Fibroblast of skin of right biceps (primary cell): Measurements from ENCODE around the gene TMPRSS15.
A peak's percentile ranks its signal among the peaks of the same experiment; 100 is the strongest.

Experiments used
- DNase-seq: peaks from one replicate; pipeline ENCODE4 v3.0.0-alpha.2; 2013

The TMPRSS15 gene

DNA sequence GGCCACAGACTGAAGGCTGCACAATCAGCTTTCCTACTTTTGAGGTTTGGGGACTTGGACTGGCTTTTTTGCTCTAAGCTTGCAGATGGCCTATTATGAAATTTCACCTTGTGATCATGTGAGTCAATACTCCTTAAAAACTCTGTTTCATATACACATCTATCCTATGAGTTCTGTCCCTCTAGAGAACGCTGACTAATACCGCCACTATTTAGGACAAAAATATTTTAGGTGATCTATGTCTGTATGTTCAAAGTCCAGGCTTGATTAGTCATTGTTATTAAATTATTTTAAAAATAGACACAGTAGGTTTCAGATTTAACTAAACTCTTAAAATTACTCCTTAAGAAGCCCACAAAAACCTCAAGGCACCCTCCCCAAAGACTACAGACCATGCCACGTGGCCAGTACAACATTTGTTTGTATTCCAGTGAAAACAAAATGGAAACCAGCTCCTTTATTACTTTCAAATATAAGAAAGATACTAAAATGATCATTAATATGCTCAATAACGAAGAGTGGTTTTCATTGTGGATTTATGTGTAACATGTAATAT is 63.1 kb downstream of the TMPRSS15 start:
- peak; percentile 81 for DNase-seq

DNA sequence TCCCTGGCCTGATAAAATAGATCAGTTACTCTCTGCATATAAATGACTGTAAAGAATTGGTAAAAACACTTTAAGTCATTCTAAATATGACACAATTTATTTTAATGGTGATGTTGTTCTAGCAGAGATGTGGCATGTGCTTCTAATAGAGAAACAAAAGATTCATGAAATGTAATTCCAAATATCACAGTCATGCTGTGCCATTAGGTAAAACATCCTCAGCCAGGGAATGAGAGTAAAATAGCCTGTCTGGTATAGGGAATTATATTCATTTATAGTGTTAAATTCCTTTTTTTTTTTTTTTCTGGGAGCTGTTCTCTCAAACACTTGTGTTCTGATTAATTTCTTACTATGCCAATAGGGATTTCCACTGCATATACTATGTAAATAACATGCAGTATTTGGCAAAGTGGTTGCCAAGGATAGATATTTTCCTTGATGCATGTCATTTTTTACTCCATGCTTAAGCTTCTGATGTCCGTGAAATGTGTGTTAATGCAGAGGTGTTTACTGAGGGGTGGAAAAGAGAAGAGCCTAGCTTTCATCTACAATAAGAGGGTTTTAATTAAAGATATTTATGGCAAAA is 67.8 kb downstream of the TMPRSS15 start:
- DNase-seq = no peak

DNA sequence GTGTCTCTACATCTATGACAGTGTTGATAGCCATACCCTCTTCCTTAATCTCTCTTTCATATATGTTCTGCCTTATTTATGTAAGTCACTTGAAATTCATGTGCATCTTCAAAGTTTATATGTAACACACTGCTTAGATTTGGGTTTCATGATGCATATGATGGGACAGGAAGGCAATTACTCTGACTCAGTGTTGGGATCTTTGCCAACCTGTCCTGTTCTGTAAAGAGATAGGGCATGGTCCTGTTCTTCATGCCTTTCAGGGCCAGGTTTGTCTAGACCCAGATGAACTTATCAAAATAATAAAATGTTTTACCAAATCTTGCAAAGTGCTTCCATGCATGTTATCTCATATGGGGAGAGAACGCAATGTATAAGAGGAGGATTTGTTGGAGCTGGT is 69.5 kb downstream of the TMPRSS15 start:
- peak; percentile 55 for DNase-seq

DNA sequence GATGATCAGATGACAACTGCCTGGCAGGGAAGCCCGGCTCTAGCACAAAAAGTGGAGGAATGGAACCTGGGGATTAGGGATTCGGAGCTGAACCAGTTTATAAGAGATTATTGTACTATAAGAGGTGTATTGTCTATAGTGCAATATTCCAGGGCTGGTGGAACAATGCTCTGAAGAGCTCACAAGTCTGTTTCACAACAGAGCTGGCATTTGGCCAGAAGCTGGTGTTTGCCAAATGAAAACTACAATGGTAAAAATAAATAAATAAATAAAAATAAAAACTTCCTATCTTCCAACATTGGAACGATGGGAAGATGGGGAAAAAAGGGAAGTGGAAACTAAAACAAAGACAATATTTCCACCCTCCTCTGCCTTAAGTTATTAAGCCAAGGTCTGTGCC is 85.4 kb downstream of the TMPRSS15 start:
- no peak for DNase-seq

DNA sequence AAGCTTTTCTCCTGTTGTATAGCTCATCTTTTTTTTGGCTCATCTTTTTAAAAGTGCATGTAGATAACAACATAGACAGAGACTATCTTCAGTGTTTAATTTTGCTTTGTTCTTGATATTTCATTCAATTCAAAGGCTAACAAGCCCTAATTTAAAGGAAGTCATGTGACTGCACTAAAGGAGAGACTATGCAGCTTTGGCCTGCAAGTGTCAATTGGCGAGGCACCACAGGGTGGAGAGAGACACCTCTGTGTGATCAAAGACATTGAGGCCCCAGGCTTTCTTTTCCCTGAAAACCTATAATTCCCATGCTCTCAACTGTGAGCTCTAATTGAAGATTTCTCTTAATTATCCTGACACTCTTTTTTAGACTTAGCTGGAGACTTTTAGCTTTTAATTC is 105.4 kb downstream of the TMPRSS15 start:
- no peak for DNase-seq

DNA sequence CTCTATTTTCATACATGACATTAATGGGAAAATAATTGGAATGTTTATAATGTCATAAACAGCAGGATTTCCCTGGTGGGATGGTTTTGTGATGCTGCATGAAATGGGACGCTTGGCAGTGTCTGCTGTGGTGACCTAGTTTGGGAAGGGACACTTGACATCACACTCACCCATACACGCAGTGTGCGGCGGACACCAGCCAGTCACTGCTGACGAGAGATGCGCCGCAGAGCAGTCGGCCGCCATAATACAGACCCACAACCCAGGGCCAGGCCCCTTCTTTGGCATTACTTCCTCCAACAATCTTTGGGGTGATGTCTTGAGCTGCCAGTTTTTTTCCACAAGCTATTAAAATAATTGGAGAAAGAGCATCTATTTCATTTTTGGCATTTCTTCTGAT is 109.5 kb downstream of the TMPRSS15 start:
- no peak for DNase-seq

DNA sequence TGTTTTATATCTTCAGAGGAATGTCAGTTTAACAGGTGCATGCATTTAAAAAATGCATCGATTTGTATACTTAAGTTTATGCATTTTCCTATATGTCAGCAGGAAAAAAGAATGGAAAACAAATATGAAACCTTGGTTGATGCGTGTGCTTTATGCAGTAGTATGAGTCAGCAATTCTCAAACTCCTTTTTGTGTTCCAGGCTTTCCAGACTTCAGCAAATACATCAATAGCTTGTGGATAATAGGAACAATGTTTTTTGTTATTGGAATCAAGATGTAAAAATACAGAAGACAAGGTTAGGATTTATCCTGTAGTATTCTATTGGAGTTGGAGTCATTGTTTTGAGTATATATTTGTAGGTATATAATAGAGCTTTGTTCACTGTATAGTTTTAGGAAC is 113.7 kb downstream of the TMPRSS15 start:
- DNase-seq = no peak

DNA sequence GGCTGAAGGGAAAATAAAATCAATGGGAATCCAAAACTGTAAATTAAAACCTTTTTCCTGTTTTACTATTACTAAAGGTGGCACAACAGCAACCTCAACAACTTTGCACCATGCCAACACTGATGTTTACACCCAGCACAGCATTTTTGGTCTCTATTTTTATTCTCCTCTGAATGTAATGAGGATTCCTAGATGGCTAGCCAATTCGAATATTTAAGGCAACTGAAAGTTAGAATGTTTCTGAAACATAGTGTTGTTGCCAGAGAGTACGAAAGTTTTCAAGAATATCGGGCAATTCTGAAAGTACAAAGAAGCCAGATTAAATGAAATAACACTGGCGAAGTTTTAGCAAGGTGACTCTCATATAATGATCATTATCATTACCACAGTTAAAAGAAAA is 118.2 kb downstream of the TMPRSS15 start:
- DNase-seq = no peak

DNA sequence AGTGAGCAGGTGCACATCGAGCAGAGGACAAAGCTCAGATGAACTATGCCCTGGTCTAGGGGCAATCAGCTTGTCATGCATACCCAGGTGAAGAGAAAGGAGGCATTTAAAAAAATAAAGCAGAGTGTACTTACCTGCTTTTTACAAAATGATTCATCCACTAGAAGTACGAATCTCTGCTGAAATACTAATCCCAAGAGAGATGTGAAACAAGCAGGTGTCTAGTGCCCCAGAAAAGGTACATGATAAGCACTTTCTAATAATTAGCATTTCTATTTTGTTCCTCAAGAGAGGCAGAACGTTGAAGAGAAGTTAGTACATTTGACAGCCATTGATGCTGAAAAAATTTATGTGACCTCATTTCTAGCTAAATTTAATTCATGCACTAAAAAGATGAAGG is 127.8 kb downstream of the TMPRSS15 start:
- DNase-seq = no peak

DNA sequence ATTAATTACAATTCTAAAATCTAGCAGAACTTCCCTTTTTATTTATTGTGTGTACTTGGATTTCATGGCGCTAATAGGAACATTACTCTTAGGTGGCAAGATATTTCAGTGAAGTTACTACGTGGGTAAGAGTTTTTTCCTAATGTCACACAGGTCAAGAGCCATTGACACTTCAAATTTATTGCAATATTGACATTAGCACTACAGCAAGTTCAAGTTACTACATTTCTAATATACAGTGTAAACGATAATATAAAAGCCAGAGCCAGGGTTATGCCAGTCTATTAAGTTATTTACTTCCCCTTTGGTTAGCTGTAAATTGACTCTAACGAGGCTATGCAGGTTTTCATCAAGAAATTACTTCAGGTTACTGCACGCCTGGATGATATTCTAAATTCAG is 129.2 kb downstream of the TMPRSS15 start:
- no peak for DNase-seq

DNA sequence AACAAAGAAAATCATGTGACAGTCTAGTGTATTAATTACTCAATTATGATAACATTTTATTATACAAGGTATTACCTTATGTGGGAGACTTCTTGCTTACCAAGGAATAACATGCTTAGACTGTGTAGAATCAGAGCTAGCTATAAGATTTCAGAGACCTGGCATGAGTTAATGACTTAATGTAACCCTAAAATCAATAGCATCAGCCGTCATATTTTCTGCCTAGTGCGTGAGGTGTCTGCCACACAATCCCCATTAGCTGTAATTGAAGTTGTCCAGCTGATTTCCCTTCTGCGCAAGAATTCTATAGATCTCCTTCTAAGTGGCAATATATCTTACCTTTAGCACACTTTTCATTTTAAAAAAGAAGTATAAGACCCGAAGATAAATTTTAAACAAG is 130.2 kb downstream of the TMPRSS15 start:
- no peak for DNase-seq

DNA sequence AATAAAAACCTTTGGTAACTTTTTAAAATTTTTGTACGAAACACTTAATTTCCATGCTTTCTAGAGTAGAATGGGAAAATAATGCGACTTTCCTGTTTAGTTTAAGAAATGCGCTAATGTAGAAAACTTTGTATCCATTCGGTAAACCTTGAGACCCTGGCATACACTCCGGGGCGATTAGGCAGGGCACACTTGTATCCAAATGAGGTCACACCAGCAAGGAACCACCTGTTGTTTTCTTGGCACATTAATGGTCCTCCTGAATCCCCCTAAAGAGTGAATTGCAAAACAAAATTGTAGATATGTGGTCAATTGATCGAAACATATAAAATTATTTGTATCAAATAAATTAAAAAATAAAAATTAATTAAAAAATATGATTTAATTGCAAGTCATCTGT is 133.7 kb downstream of the TMPRSS15 start:
- no peak for DNase-seq

DNA sequence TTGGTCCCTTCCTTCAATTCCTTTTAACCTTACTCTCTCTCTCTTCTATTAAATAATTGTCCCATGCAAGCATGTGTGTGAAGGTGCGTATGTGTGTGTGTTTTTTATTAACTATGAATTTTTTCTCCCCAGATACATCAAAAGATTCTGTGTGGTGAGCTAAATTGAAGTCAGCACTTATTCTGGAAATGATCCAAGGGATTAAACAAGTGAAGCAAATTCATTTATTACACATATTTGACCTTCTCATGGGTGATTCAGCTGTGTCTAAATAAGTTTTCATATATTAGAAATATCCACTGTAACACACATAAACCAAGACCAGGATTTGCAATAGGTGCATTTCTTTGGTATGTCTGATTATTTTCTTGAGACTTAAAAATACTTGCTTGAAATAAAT is 134.7 kb downstream of the TMPRSS15 start:
- no peak for DNase-seq

DNA sequence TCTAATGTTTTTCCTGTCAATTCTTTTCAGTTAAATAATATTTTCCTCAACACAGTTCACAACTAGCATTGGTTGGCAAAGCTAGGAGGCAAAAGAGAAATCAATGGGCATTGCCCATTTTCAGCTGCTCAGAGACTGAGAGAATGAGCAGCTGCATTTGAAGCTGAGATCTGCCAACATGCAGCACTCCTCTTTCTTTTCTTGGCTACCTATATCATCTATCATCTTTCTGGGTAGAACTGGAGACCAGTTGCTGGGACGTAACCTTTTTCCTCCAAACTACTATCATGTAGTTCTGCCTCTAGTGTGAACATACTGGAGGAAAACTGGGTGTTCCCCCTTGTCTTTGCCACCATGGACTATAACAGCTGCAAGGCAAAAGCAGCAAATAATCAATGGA is 136.1 kb downstream of the TMPRSS15 start:
- no peak for DNase-seq

DNA sequence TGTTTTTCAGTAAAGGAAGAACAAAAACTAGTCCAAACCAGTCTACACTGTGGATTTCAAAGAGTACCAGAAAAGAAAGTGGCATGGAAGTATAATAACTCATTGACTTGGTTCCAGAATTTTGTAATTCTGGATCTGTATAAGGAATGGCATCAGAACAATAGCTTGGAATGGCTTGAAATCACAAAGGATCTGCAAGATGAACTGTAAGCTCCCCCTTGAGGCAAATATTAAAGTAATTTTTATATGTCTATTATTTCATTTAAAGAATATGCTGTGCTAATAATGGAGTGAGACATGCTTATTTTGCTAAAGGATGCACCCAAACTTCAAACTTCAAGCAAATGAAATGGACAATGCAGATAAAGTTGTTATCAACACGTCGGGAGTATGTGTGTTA is 137.6 kb downstream of the TMPRSS15 start:
- DNase-seq = no peak

DNA sequence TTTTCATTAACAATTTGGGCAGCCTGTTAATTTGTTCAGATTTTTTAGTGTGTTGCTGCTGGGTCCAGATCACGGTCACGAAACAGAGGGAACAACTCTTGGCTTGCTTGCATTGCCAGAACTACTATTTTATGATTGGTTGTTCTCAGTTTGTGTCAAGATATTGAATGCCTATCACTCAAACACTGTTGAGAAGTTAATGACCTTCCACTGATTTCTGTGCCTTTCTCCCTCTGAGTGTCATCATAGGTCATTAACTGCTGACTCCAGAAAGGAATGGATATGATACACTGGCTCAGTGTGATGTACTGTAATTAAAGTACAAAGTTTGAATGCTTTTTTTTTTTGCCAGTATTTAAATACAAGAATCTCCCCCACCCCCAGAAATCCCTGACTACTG is 149.8 kb downstream of the TMPRSS15 start:
- DNase-seq = peak; percentile 12

DNA sequence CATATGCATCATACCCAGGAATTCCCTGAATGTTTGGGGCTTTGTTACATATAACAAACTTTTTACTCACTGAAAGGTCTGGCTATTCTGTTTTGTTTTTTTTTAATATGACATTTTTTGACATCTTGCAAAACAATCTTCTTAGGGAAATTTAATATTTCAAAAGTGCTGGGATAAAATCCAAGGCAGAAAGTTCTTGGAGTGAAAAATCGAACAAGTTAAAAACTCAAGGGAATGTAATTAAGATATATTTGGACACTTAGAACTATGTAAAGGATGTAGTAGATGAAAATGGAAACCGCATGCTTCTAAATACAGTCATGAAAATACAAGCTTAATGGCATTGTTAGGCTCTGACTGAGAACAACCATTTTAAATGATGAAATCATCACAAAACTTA is 150.4 kb downstream of the TMPRSS15 start:
- DNase-seq = peak; percentile 68

DNA sequence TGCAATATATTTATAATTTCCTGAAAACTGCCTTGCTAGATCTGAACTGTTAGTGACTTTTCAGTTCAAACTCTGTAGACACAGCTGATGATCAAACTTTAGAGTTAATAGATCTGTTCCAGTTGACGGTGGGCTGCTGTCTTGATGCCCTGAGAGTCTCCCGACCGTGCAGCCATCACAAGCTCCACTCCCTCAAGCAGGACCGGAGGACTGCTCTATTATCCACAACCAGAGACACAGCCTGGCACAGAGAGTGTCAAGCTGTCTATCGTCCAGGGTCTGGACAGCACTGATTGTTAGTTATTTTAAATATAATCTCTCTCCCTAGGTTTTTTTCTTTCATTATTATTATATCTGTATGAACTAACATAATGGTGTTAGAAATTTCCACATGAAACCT is 150.9 kb downstream of the TMPRSS15 start:
- DNase-seq = peak; percentile 0

DNA sequence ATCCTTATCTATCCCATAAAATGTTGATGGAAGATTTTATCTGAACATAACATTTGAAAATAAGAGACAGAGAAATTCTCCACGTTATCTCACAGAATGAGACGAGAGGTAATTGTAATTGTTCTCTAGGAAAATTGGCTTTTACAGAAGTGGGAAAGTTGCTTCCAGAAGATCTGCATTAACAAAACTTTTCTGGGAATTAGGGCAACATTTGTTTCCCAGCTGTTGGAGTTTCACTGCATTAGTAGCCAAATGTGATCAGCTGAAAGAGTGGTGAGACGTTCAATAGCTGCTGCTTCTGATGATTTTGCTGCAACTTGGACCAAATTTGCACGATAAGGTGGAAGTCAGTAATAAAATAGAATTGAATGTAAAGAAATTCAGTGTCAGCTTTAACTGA is 151.3 kb downstream of the TMPRSS15 start:
- DNase-seq = peak; percentile 1

DNA sequence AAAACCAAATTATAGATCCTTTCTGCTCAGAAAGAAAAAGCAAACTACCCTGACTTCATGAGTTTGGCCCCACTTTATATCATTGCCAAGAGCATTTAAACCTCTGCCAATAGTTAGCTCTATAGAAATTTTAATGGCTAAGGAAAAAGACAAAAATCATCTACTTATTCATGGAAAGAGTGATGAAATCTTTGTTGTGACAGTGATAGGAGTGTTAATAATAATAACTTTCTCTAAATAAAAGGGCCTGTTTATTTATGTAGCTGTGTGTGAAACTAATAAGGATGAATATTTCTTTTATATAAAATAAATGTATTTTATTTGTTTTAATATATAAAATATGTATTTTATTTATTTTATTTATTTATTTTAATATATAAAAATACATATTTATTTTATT is 152.5 kb downstream of the TMPRSS15 start:
- DNase-seq = no peak

DNA sequence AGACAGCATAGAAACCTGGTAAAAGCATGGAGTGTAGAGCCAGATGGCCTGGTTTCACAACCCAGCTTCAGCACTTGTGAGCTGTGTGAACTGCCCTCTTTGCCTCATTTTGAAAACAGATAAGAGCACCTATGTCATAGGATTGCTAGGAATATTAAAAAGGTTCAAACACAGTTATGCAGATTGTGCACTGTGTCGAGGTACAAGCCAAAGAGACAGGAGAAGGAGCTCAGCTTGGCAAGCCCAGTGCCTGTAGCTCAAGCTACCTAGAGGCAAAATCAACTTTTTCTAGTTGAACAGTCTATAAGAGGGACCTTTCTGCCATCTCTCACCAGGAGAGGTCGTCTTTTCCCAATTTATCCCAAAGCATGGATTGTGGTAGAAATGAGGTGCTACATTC is 153.9 kb downstream of the TMPRSS15 start:
- no peak for DNase-seq

DNA sequence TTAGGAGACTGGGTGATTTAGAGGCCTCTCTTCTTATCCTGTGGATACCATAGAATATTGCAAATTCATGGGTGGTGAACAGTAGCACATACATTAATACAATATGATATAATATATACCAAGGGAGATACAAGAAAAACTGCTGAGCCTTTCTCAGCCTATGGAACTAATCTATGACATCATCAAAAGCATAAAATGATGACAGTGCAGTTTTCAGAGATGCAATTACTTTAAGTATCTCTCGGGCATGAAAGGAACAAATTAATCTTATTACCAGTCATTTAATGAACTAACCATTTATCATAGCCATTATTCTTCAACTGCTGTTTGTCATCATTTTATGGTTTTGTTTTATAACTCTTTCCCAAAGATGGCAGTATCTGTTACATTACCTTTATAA is 155.4 kb downstream of the TMPRSS15 start:
- DNase-seq = no peak

DNA sequence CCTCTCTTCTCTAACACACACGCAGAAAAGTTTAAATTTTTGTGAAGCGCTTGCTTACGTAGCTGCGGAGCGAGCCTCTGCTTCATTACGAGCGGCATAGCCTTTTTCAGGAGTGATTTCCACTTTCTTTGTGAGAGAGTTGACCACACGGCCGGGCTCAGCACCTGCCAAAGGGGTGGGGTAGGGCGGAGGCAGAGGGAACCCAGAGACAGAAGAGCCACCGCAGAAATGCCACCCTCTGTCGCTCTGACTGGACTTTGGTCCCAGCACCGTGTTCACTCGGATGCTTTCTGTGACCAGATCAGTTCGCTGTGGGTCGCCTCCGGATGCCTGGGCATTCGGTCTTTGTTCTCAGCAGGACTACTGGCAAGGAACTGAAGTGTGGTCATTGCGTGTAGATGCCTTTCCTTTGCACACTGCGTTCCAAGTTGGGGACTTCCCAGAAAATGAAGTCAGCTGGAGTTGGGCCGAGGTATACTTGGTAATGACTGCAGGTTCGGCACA is 158.1 kb downstream of the TMPRSS15 start:
- DNase-seq = peak; percentile 3

DNA sequence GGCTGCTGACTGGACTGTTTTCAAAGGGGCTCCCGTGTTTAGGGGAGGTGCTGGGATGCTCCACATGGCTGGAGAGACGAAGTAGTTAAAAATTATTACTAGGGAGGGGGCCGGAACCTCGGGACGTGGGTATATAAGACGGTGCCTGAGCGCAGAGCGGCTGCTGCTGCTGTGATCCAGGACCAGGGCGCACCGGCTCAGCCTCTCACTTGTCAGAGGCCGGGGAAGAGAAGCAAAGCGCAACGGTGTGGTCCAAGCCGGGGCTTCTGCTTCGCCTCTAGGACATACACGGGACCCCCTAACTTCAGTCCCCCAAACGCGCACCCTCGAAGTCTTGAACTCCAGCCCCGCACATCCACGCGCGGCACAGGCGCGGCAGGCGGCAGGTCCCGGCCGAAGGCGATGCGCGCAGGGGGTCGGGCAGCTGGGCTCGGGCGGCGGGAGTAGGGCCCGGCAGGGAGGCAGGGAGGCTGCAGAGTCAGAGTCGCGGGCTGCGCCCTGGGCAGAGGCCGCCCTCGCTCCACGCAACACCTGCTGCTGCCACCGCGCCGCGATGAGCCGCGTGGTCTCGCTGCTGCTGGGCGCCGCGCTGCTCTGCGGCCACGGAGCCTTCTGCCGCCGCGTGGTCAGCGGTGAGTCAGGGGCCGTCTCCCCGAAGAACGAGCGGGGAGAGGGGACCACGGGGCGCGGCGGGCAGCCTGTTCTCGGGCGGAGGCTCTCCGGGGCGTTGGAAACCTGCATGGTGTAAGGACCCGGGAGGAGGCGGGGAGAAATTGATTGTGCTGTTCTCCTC is 158.7 kb downstream of the TMPRSS15 start, which contains the start of gene CHODL:
Gene CHODL, plus strand, starts transcription at position 163 of the 793 bp plus-strand sequence. Its CDS starts 391 bp downstream, at position 554.
- peak; percentile 15 for DNase-seq
